Measurements from ENCODE around the gene ARSG.
"Not testable (repeated sequence)": the region's sequence is repeated elsewhere in the genome, so short reads cannot be mapped to it uniquely, and the experiment has no call there.

The ARSG gene

GRCh38 chr17:68399638-68400403, 108.5 kb downstream of the ARSG start:
- no peak for DNase-seq

- DNase-seq, result no peak
Measured at GRCh38 chr17:68400404-68400735, 109.1 kb downstream of the ARSG start.

- no peak for DNase-seq
Measured at GRCh38 chr17:68401288-68401687, 110.0 kb downstream of the ARSG start.

- no peak for DNase-seq
Measured at GRCh38 chr17:68403122-68403521, 111.8 kb downstream of the ARSG start.

- not testable (repeated sequence) for DNase-seq
Measured at GRCh38 chr17:68403837-68404236, 112.5 kb downstream of the ARSG start.

GRCh38 chr17:68407656-68408055, 116.4 kb downstream of the ARSG start:
- DNase-seq, result not testable (repeated sequence)

GRCh38 chr17:68413597-68414560, 122.6 kb downstream of the ARSG start:
- peak; percentile 38 for DNase-seq

- DNase-seq, result not testable (repeated sequence)
Measured at GRCh38 chr17:68414901-68415300, 123.6 kb downstream of the ARSG start.

GRCh38 chr17:68417317-68417716, 126.0 kb downstream of the ARSG start:
- no peak for DNase-seq

GRCh38 chr17:68418876-68419275, 127.6 kb downstream of the ARSG start:
- no peak for DNase-seq

- DNase-seq, result no peak
Measured at GRCh38 chr17:68420065-68420464, 128.8 kb downstream of the ARSG start.

- DNase-seq, result no peak
Measured at GRCh38 chr17:68421486-68421885, 130.2 kb downstream of the ARSG start.

GRCh38 chr17:68422821-68423220, 131.5 kb downstream of the ARSG start:
- DNase-seq, result no peak

GRCh38 chr17:68423251-68423650, 132.0 kb downstream of the ARSG start:
- DNase-seq, result no peak

GRCh38 chr17:68424203-68424602, 132.9 kb downstream of the ARSG start:
- DNase-seq, result no peak

- no peak for DNase-seq
Measured at GRCh38 chr17:68424861-68425260, 133.6 kb downstream of the ARSG start.

GRCh38 chr17:68425979-68426378, 134.7 kb downstream of the ARSG start:
- no peak for DNase-seq

- no peak for DNase-seq
Measured at GRCh38 chr17:68427575-68427974, 136.3 kb downstream of the ARSG start.

- DNase-seq, result no peak
Measured at GRCh38 chr17:68428498-68429172, 137.3 kb downstream of the ARSG start.

GRCh38 chr17:68429881-68430280, 138.6 kb downstream of the ARSG start:
- DNase-seq, result no peak

GRCh38 chr17:68431045-68431608, 139.8 kb downstream of the ARSG start:
- no peak for DNase-seq

- peak; percentile 40 for DNase-seq
Measured at GRCh38 chr17:68431661-68432071, 140.4 kb downstream of the ARSG start.

Measured in retina (tissue), 1 donor.